GM23338 (cell line): Measurements from ENCODE around the gene PML.

Source experiments
- CREB1 ChIP-seq: fragments of 250-450 bp; sonication (Bioruptor Pico); IDR thresholded peaks from 2 replicates; pipeline ENCODE4 v1.5.0; 2020; ENCODE audit warnings: low read depth, mild to moderate bottlenecking, moderate library complexity
- EZH2 ChIP-seq: fragments of 200-600 bp; sonication (generic); IDR thresholded peaks from one replicate; pipeline ENCODE4 v1.8.0; 2017; ENCODE audit warnings: antibody characterized with exemption, mild to moderate bottlenecking, low read depth; ENCODE audit not compliant: unreplicated experiment
- EZH2phosphoT487 ChIP-seq: fragments of 200-600 bp; sonication (generic); IDR thresholded peaks from one replicate; pipeline ENCODE4 v1.8.1; 2018; ENCODE audit warnings: antibody characterized with exemption; ENCODE audit not compliant: unreplicated experiment
- JUNB ChIP-seq: IDR thresholded peaks from one replicate; pipeline ENCODE4 v1.6.1; 2016; ENCODE audit warnings: antibody characterized with exemption; ENCODE audit not compliant: unreplicated experiment
- POLR2AphosphoS5 ChIP-seq: IDR thresholded peaks from 2 replicates; pipeline ENCODE4 v1.6.1; 2016; ENCODE audit warnings: antibody characterized with exemption, low read depth
- REST ChIP-seq: IDR thresholded peaks from one replicate; pipeline ENCODE4 v1.6.1; 2018; ENCODE audit warnings: antibody characterized with exemption; ENCODE audit not compliant: unreplicated experiment
- STAT1 ChIP-seq: IDR thresholded peaks from one replicate; pipeline ENCODE4 v1.6.1; 2016; ENCODE audit warnings: antibody characterized with exemption; ENCODE audit not compliant: unreplicated experiment
- TF ChIP-seq, protein P1 (sequence below), 2 experiments: fragments of 200-600 bp in 1 of 2; sonication (generic) in 1 of 2; conservative IDR thresholded peaks; 2 replicates each; pipeline versions ENCODE4 v1.5.1 to v1.6.1; 2016 to 2017; ENCODE audit warnings: antibody characterized with exemption in 2 of 2, low read depth in 2 of 2, mild to moderate bottlenecking in 2 of 2, moderate library complexity in 1 of 2

- TF ChIP-seq, protein P1, sequence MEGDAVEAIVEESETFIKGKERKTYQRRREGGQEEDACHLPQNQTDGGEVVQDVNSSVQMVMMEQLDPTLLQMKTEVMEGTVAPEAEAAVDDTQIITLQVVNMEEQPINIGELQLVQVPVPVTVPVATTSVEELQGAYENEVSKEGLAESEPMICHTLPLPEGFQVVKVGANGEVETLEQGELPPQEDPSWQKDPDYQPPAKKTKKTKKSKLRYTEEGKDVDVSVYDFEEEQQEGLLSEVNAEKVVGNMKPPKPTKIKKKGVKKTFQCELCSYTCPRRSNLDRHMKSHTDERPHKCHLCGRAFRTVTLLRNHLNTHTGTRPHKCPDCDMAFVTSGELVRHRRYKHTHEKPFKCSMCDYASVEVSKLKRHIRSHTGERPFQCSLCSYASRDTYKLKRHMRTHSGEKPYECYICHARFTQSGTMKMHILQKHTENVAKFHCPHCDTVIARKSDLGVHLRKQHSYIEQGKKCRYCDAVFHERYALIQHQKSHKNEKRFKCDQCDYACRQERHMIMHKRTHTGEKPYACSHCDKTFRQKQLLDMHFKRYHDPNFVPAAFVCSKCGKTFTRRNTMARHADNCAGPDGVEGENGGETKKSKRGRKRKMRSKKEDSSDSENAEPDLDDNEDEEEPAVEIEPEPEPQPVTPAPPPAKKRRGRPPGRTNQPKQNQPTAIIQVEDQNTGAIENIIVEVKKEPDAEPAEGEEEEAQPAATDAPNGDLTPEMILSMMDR (conservative IDR thresholded peaks at IDR 0.05; ENCODE audit: low read depth in 2 of 2): no peak
- no peak for TF ChIP-seq POLR2AphosphoS5
- no peak for TF ChIP-seq EZH2
- TF ChIP-seq REST: no peak
- no peak for TF ChIP-seq JUNB
- no peak for TF ChIP-seq EZH2phosphoT487
- TF ChIP-seq CREB1 (CRISPR knock-in tag): no peak
- TF ChIP-seq STAT1: no peak
Measured at GRCh38 chr15:74038707-74039655, 44.5 kb downstream of the PML start.
